ENCODE measurements around the gene ROPN1L.
"Not testable (repeated sequence)": the region's sequence is repeated elsewhere in the genome, so short reads cannot be mapped to it uniquely, and the experiment has no call there.

ROPN1L gene

DNA sequence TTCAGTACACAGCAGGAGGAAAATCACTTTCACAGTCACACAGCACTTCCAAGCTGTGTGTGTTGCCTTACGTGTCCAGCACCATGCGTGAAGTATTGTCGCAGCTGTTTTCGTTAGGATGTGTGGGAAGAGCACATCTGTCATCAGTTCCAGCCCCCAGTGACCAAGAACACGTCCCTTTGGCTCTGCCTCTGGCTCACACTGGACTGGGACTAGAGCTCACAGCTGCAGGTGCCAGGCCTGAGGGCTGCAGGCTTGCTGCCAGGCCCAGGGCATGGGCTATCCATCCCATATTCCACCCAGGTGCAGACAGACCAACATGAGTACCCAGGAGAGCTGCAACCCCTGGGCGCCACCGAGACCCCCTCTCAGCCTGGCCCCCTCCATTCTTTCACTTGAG is 61.6 kb downstream of the ROPN1L start:
- DNase-seq, result no peak

DNA sequence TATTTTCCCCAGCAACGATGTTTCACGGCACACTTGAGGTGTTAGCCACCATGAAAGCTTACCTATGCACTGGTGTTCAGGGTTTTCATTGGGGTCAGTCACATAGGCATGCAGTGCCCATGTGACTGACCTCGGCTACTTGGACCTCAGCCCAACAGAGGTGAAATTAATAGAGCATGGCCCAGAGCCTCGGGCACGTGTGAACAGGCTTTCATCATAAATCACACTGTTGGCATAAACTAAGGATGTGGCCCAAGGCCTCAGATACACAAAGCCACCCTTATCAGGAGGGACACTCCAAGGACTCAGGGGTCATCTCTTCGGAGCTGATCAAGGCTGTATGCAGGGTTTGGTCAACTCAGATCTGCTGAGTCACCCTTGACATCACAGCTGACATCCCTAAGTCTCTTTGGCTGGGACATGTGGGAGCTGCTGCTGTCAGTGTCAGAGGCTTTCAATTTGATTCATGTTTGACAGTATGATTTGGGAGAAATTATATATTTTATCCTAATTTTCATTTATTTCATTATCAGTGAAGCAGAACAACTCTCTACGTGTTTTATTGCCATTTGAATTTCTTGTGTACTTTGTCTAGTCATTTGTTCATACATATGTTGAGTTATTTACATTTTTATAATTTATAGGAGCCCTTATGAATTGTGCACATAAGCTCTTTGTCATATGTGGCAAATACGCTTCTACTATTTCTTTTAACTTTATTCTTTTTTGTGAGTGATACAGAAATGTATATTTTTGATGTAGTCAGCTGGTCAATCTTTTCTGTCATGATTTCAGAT is 62.5 kb downstream of the ROPN1L start:
- no peak for DNase-seq

DNA sequence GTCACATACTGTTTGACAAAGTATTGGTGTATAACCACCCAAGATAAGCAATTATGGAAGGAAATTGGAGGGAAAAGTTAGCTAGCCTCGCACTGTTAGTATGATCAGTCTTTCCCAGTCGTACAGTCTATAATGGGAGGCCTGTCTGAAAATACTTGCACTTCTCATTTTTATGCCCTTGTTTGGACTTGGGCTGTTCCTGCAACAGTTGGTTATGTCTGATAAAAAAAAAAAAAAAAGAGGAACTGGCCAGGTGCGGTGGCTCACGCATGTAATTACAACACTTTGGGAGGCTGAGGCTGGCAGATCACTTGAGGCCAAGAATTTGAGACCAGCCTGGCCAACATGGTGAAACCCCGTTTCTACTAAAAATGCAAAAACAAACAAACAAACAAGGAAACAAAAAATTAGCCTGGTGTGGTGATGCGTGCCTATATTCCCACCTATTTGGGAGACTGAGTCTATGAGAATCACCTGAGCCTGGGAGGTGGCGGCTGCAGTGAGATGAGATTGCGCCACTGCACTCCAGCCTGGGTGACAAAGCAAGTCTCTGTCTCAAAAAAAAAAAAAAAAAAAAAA is 63.9 kb downstream of the ROPN1L start:
- no peak for DNase-seq

DNA sequence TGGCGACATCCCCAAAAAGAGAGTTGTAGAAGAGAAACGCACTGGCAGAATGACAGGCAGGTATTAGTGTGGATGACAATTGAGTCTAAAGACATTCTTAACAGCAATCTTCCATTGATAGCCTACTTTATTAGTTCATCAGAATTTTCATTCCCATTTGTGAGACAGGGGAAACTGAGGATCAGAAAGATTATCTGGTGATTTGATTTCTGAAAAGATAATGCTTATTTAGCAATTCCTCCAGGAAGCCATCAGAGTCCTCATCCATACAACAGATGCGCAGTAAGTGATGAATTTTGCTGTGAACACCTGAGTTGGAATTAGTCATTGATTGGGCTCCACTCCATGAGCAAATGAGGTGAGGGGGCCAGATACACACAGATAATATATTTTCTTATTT is 64.9 kb downstream of the ROPN1L start:
- no peak for DNase-seq

DNA sequence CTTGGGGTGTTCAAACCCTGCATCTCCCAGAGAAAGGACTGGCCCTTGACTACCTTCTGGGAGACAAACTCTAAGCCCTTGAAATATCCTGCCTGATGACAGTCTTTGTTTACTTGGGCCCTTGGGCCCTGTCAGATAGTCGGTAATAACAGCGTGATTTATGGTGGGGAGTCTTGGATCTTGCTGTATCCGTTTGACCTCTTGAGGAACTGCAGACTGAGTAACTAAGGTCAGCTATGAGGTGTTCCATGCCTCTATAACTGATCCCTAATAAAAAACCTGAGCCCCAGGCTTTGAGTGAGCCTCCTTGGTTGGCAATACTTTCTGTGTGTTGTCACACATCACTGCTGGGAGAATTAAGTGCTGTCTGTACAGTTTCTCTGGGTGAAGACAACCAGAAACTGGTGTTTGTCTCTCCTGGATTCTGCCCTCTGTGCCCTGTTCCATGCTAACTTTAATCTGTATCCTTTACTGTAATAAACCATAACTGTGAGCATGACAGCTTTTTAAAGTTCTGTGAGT is 66.0 kb downstream of the ROPN1L start:
- no peak for DNase-seq

DNA sequence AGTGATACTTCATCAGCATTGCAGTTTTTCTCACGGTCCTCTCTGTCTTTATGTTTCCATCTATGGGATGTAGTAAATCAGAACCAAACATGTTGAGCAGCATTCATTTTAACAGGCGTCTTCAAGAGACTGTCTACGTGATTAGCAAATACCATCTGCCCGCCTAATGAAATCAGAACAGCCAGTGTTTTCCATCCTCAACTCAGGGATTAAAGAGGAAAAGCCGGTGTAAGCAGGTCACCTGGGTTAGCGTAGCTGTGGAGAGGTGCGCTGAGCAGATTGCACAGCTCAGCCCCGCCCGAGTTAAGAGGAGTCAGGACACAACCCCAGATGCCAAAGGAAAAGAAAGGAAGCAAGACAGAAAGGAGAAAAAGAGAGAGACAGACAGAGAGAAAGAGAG is 67.9 kb downstream of the ROPN1L start:
- DNase-seq, result no peak

DNA sequence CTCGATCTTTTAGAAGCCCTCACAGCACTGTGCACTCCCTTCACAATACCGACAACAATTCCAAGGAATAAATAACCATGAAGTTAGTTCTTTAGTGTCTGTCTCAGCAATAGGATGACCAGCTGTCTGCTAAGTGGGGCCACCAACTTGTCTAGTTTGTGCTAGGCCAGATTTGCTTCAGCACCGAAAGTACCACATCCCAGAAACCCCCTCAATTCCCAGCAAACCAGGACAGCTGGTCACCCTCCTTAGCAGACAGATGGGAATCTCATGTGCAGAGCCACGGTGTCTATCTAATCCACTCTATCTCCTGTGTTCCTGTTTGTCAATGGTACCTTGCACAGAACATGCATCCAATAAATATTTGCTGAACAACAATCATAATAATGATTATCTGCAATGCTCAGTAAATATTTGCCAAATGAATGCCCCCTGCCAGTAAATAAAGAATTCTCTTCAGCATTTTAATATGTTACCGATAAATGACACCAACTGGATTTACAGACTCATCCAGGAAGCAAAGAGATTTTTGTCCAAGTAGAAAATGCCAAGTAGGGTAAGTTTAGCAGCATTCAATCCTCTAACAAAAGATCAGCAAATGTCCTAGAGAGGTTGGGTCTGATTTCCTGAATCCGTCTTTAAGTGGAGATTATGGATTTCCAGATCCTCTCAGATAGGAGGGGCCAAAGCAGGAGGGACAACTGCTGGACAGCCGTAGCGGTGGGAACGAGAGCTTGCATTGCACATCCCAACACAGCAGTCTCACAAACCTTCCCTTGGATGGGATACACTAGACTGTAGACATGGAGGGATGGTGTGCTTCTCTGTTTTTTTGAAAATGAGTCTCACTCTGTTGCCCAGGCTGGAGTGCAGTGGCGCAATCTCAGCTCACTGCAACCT is 70.3 kb downstream of the ROPN1L start:
- DNase-seq, result no peak

DNA sequence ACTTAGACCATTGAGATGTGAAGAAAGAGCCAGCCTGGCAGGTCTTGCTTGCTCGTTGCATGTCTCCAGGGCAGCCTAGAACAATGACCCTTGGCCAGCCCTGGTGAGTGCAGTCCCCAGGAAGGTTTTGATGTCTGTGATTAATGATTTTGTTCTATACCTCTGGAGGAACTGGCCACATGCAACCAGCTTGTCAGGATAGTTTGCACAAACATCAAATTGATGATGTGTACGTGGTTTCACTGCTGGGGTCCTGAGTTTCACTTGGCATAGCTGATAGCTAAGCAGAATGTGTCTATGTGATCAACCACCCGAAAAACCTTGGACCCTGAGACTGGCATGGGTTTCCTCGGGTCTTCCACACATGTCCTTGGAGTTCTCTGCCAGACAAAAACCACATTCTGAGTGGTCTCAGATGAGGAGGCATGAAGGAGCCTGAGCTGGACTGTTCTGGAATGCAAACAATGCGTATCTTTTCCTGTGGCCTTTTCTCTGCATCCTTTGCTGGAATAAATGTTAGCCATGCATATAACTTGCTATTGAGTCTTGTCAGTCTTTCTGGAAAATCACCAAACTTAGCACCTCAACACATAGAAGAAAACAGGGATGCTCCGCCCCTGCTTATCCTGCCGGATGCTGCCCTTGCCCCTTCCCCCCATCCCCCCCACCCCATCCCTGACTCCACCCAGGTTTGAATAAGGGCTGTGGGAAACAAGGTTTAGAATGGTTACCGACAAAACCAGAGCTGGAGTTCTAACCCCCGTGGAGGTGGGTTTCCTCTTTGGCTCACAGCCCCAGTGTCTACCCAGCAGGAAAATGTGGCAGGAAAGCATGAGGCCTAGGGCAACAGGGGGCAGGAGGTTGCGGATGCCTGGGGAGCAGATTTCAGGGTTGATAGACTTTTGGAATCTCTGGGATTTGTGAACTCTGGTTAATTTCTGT is 72.1 kb downstream of the ROPN1L start:
- no peak for DNase-seq

DNA sequence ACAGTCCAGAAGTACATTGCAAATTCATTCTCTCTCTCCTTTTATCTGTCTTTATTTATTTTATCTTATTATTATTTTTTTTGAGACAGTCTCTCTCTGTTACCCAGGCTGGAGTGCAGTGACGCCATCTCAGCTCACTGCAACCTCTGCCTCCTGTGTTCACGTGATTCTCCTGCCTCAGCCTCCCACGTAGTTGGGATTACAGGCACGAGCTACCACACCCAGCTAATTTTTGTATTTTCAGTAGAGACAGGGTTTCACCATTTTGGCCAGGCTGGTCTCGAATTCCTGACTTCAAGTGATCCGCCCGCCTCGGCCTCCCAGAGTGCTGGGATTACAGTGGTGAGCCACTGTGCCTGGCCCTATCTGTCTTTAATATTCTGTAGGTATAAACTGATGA is 72.9 kb downstream of the ROPN1L start:
- not testable (repeated sequence) for DNase-seq

All from stimulated activated CD8-positive, alpha-beta memory T cell treated with anti-CD3 and anti-CD28 coated beads, Interleukin-4, amount 100 ng/mL, for 48 hours (primary cell).